H1 (cell line): ENCODE measurements around the gene COQ8A. TPM values are rescaled to one million over a fixed set of nuclear protein-coding genes. Genes with fewer than 3 reads are reported as not detected.

Experiments used
- CTCF ChIA-PET: fragments of 300-600 bp; sonication (Branson Sonifier 250); formaldehyde crosslinking; loops from one replicate; lab custom pipeline; 2021; ENCODE audit not compliant: partially characterized antibody; lab: Charles Lee
- POLR2A ChIA-PET: fragments of 300-600 bp; sonication (Branson Sonifier 250); formaldehyde crosslinking; loops from one replicate; lab custom pipeline; 2021; ENCODE audit warnings: inconsistent platforms; ENCODE audit not compliant: partially characterized antibody; lab: Charles Lee
- DNase-seq, 2 experiments: peaks; one replicate each; pipeline versions ENCODE4 v3.0.0 to v3.0.0-alpha.2; 2010 to 2022; ENCODE audit warnings: low spot score in 2 of 2, low read depth in 1 of 2, mixed read lengths in 1 of 2
- FAIRE-seq: peaks from 2 replicates; lab custom pipeline; 2011; peaks lifted over from hg19 to GRCh38; lab: Jason Lieb, UNC
- H2AFZ ChIP-seq: 2 replicates; pipeline ENCODE4 v1.8.1; 2012; ENCODE audit warnings: low read length, inconsistent platforms
- H2AK5ac ChIP-seq: 2 replicates; pipeline ENCODE4 v1.6.1; 2013; ENCODE audit warnings: low read depth, low read length
- H2BK120ac ChIP-seq: replicated peaks from 2 replicates; pipeline ENCODE3; 2013; ENCODE audit warnings: low read depth, low read length, inconsistent platforms
- H2BK12ac ChIP-seq: 2 replicates; pipeline ENCODE4 v1.6.1; 2013; ENCODE audit warnings: low read depth, low read length
- H2BK15ac ChIP-seq: 2 replicates; pipeline ENCODE4 v1.6.1; 2013; ENCODE audit warnings: low read length
- H2BK20ac ChIP-seq: 2 replicates; pipeline ENCODE4 v1.6.1; 2013; ENCODE audit warnings: low read length
- H2BK5ac ChIP-seq: 2 replicates; pipeline ENCODE4 v1.6.1; 2013; ENCODE audit warnings: low read depth, low read length
- H3K14ac ChIP-seq: 2 replicates; pipeline ENCODE4 v1.6.1; 2013; ENCODE audit warnings: inconsistent platforms; ENCODE audit not compliant: insufficient read length
- H3K18ac ChIP-seq: 2 replicates; pipeline ENCODE4 v1.6.1; 2013; ENCODE audit warnings: low read length; ENCODE audit errors: extremely low read depth
- H3K23ac ChIP-seq: 2 replicates; pipeline ENCODE4 v1.6.1; 2013; ENCODE audit warnings: inconsistent platforms; ENCODE audit not compliant: insufficient read length
- H3K23me2 ChIP-seq: 2 replicates; pipeline ENCODE4 v1.6.1; 2013; ENCODE audit warnings: low read depth, low read length
- H3K27ac ChIP-seq: 2 replicates; pipeline ENCODE4 v1.6.1; 2011; ENCODE audit warnings: low read depth, low read length, inconsistent platforms
- H3K27me3 ChIP-seq, 4 experiments: replicated peaks in 1 of 4; 1 replicate in 1 of 4; 2 replicates in 3 of 4; pipeline versions ENCODE4 v1.6.1 to v1.8.1; 2011 to 2013; ENCODE audit warnings: low read length in 3 of 4, mild to moderate bottlenecking in 3 of 4, inconsistent platforms in 2 of 4, mixed read lengths in 2 of 4, moderate library complexity in 1 of 4; ENCODE audit not compliant: control insufficient read depth in 3 of 4, insufficient read depth in 3 of 4; ENCODE audit errors: extremely low read depth in 1 of 4
- H3K36me3 ChIP-seq, 4 experiments: 2 replicates each; pipeline versions ENCODE4 v1.6.1 to v1.8.1; 2011 to 2013; ENCODE audit warnings: mild to moderate bottlenecking in 4 of 4, low read length in 3 of 4, moderate library complexity in 2 of 4, control low read depth in 1 of 4, inconsistent platforms in 1 of 4; ENCODE audit not compliant: insufficient read depth in 4 of 4, control insufficient read depth in 2 of 4
- H3K4ac ChIP-seq: replicated peaks from 2 replicates; pipeline ENCODE3; 2013; ENCODE audit warnings: low read length, low read depth, mixed read lengths, inconsistent platforms; ENCODE audit not compliant: insufficient read length
- H3K4me1 ChIP-seq, 4 experiments: replicated peaks in 1 of 4; 1 replicate in 1 of 4; 2 replicates in 3 of 4; pipeline versions ENCODE4 v1.6.1 to v1.8.1; 2011 to 2013; ENCODE audit warnings: low read length in 3 of 4, inconsistent platforms in 2 of 4, mixed read lengths in 1 of 4; ENCODE audit not compliant: insufficient read depth in 4 of 4, control insufficient read depth in 3 of 4
- H3K4me2 ChIP-seq, 2 experiments: 2 replicates each; pipeline versions ENCODE4 v1.6.1 to v1.8.1; 2011 to 2013; ENCODE audit warnings: low read depth in 2 of 2, low read length in 2 of 2, control low read depth in 1 of 2, inconsistent platforms in 1 of 2, mild to moderate bottlenecking in 1 of 2; ENCODE audit not compliant: insufficient read depth in 1 of 2
- H3K4me3 ChIP-seq, 4 experiments: fragments of 200-600, 300-600 bp in 1 of 4; sonication (generic), shearing (Covaris generic), sonication (Bioruptor Twin) in 1 of 4; 2 replicates each; pipeline versions ENCODE4 v1.5.1 to v1.8.1; 2011 to 2016; ENCODE audit warnings: low read length in 4 of 4, low read depth in 3 of 4, control low read depth in 2 of 4, inconsistent platforms in 2 of 4, mild to moderate bottlenecking in 2 of 4, mixed read lengths in 1 of 4, moderate library complexity in 1 of 4; ENCODE audit not compliant: insufficient read depth in 2 of 4; ENCODE audit errors: extremely low read depth in 1 of 4
- H3K56ac ChIP-seq: replicated peaks from 2 replicates; pipeline ENCODE3; 2013; ENCODE audit warnings: low read depth, mild to moderate bottlenecking, mixed read lengths, low read length, inconsistent platforms; ENCODE audit not compliant: insufficient read length
- H3K79me1 ChIP-seq: 2 replicates; pipeline ENCODE4 v1.6.1; 2013; ENCODE audit warnings: low read depth, low read length, control low read depth
- H3K79me2 ChIP-seq, 2 experiments: 2 replicates each; pipeline versions ENCODE4 v1.6.1 to v1.8.1; 2012 to 2013; ENCODE audit warnings: low read length in 2 of 2, mild to moderate bottlenecking in 2 of 2, inconsistent platforms in 1 of 2; ENCODE audit not compliant: insufficient read depth in 2 of 2, control insufficient read depth in 1 of 2
- H3K9ac ChIP-seq, 4 experiments: replicated peaks in 1 of 4; 1 replicate in 1 of 4; 2 replicates in 3 of 4; pipeline versions ENCODE4 v1.6.1 to v1.8.1; 2011 to 2013; ENCODE audit warnings: low read depth in 3 of 4, low read length in 3 of 4, control low read depth in 2 of 4, mild to moderate bottlenecking in 2 of 4, moderate library complexity in 2 of 4, inconsistent platforms in 1 of 4; ENCODE audit errors: extremely low read depth in 1 of 4
- H3K9me3 ChIP-seq, 2 experiments: 2 replicates each; pipeline versions ENCODE4 v1.6.1 to v1.8.1; 2012 to 2013; ENCODE audit warnings: mild to moderate bottlenecking in 2 of 2, moderate library complexity in 2 of 2, control low read depth in 1 of 2, inconsistent platforms in 1 of 2, low read depth in 1 of 2, low read length in 1 of 2, mixed read lengths in 1 of 2; ENCODE audit not compliant: insufficient read depth in 2 of 2
- H4K20me1 ChIP-seq, 2 experiments: replicated peaks in 1 of 2; 2 replicates each; pipeline versions ENCODE3 to v1.8.1; 2011 to 2013; ENCODE audit warnings: inconsistent platforms in 2 of 2, low read length in 2 of 2, mild to moderate bottlenecking in 1 of 2; ENCODE audit not compliant: insufficient read depth in 2 of 2, control insufficient read depth in 1 of 2
- H4K5ac ChIP-seq: 2 replicates; pipeline ENCODE4 v1.6.1; 2013; ENCODE audit warnings: low read length, low read depth, mixed read lengths, inconsistent platforms; ENCODE audit not compliant: insufficient read length
- H4K8ac ChIP-seq: 2 replicates; pipeline ENCODE4 v1.8.0; 2013; ENCODE audit warnings: mild to moderate bottlenecking, moderate library complexity, low read length, inconsistent platforms; ENCODE audit not compliant: insufficient read depth; ENCODE audit errors: extremely low read depth
- H4K91ac ChIP-seq: replicated peaks from 2 replicates; pipeline ENCODE3; 2013; ENCODE audit warnings: low read length, mixed read lengths, inconsistent platforms; ENCODE audit not compliant: insufficient read length
- MAX ChIP-seq: IDR thresholded peaks from 2 replicates; pipeline ENCODE4 v1.6.1; 2012; ENCODE audit warnings: inconsistent platforms
- WGBS, 2 experiments: shearing (Covaris generic) in 1 of 2; methylation state at CpG; one replicate each; pipeline versions ENCODE4 v1.1.6 to v1.1.7; 2013 to 2015; ENCODE audit warnings: low lambda C conversion rate in 2 of 2, mixed read lengths in 2 of 2, inconsistent platforms in 1 of 2, low coverage in 1 of 2, missing lambda C conversion rate in 1 of 2; ENCODE audit not compliant: insufficient replicate concordance in 2 of 2, insufficient coverage in 1 of 2, insufficient read length in 1 of 2; ENCODE audit errors: extremely low coverage in 1 of 2, missing lambda C conversion rate in 1 of 2; 5-methylcytosine and 5-hydroxymethylcytosine counted together
- polyA plus RNA-seq, 7 experiments: library from polyadenylated mRNA; depleted of rRNA in 3 of 7; stranded (reverse) in 5 of 7; unstranded in 2 of 7; fragments of >200 nt in 5 of 7; fragments of 200-250 nt in 2 of 7; gene quantifications; 1 replicate in 5 of 7; 2 replicates in 1 of 7; 4 replicates in 1 of 7; pipeline versions ENCODE4 v1.2.1 to v1.2.3, GENCODE V29; 2011 to 2013; ENCODE audit warnings: missing spikeins in 2 of 7, mixed read lengths in 2 of 7
- total RNA-seq: library from RNA; stranded (reverse); fragmentation: NEBNext Ultra II Directional; extraction: Animal tissue kit (Norgen Biotek cat#: 25700); gene quantifications from 2 replicates; pipeline ENCODE4 v1.2.1, GENCODE V29; 2021

Gene COQ8A
- total and polyA plus RNA-seq, 2 of the 8 experiments (the other 6 are each of a cell fraction or from before 2014, with no cell fraction given), result 28.5 to 38.9 TPM

DNA sequence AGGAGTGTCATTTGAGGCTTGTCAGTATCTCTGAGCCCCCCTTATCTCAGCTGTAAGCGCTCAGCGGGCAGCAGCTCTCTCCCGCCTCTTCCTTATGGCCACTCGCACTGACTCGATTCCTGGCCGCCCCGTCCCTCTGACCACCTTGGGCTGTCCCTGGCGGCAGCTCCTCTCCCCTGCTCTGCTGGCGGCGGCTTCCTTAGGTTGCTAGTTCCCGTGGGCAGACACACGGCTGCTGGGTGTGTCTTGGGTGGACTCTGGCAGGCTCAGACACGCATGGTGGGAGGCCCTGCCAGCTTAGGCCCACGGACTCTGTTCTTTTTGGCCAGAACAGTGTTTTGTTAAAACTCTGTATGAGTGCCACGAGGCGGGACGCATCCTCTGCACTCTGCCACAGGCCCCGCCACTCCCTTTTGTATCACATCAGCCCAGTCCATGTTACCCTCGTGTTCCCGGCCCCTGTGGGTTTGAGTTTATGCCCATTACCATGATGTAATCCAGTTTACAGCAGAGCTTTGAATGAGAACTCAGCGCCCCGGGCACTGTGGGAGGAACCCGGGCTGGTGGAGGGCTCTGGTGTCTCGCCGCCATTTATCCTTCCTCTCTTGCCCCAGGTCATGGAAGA is 45.9 kb downstream of the COQ8A start:
- TF ChIP-seq MAX, result no peak
- Histone ChIP-seq H3K14ac (no peak overlapping the region), H3K4ac (no peak overlapping the region), H2BK20ac (no peak overlapping the region), H2BK12ac (no peak overlapping the region), H3K36me3 (peaks cover 0 to 12% (median 7%) of the 10 kb centered on the region in 4 experiments; a peak in 6 of 8 replicates), H3K4me3 (no peak overlapping the region), H4K8ac (no peak overlapping the region), H3K9ac (no peak overlapping the region), H4K20me1 (peaks cover 2 to 4% of the 10 kb centered on the region in 2 experiments), H2BK120ac (no peak overlapping the region), H2AK5ac (no peak overlapping the region), H4K5ac (no peak overlapping the region), H2AFZ (no peak overlapping the region), H3K79me2 (no peaks in the 10 kb centered on the region), H3K27me3 (no peaks in the 10 kb centered on the region), H2BK15ac (no peak overlapping the region), H3K18ac (no peak overlapping the region), H3K4me1 (peaks cover 0 to 10% (median 3%) of the 10 kb centered on the region in 4 experiments; a peak in 3 of 7 replicates), H3K23ac (no peak overlapping the region), H3K23me2 (no peaks in the 10 kb centered on the region), H3K4me2 (no peak overlapping the region), H3K56ac (no peak overlapping the region), H3K9me3 (no peaks in the 10 kb centered on the region), H4K91ac (no peak overlapping the region), H2BK5ac (no peak overlapping the region), H3K27ac (no peak overlapping the region), H3K79me1 (no peaks in the 10 kb centered on the region)
- WGBS, 2 experiments, result 87% methylated on average over 24 of the region's 25 CpGs; no CpG with 5 or more reads in 1 of the 2 experiments
- FAIRE-seq (no peak), DNase-seq (no peak)
- POLR2A ChIA-PET, result interaction anchor here (0.6 to 1.4 kb wide), 3 partner anchors 8 to 73 kb away, joined by 3 read pairs; no protein-coding TSS in a partner anchor
- CTCF ChIA-PET, result interaction anchor here (0.6 to 1.8 kb wide), 3 partner anchors 10 to 529 kb away, joined by 3 to 5 read pairs (median 3); no protein-coding TSS in a partner anchor
